ENCODE measurements around the gene PIP5K1C.

DNA sequence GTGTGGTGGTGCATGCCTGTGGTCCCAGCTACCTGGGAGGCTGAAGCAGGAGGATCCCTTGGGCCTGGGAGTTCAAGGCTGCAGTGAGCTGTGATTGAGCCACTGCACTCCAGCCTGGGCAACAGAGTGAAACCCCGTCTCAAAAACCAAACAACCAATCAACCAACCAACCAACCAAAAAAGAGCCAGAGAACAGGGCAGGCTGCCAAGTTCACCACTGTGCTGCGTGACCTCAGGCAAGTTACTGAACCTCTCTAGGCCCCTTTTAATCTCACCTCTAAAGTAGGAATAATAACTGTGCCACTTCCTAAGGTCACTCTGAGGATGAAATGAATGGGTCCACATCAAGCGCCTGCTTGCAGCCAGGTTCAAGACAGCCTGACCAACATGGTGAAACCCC, 24.9 kb upstream of the PIP5K1C start:
- no peak for TF ChIP-seq PRPF4 (IDR thresholded peaks at IDR 0.05; ENCODE audit: insufficient read depth, low read depth, low read length, poor library complexity, severe bottlenecking)
- no peak for TF ChIP-seq PHB2 (IDR thresholded peaks at IDR 0.05; ENCODE audit: low read depth)
- TF ChIP-seq ZNF699 (CRISPR knock-in tag; IDR thresholded peaks at IDR 0.05; ENCODE audit: insufficient replicate concordance) = no peak
- TF ChIP-seq TAF1 (IDR thresholded peaks at IDR 0.05; ENCODE audit: control insufficient read depth, extremely low read depth, insufficient read depth, low read length, severe bottlenecking) = no peak
- no peak for TF ChIP-seq CTCF (IDR thresholded peaks at IDR 0.05 in 2 of 3, conservative IDR thresholded peaks at IDR 0.05 in 1 of 3; ENCODE audit: insufficient read depth in 2 of 3, low read depth in 1 of 3, low read length in 3 of 3)
- TF ChIP-seq, protein P1, sequence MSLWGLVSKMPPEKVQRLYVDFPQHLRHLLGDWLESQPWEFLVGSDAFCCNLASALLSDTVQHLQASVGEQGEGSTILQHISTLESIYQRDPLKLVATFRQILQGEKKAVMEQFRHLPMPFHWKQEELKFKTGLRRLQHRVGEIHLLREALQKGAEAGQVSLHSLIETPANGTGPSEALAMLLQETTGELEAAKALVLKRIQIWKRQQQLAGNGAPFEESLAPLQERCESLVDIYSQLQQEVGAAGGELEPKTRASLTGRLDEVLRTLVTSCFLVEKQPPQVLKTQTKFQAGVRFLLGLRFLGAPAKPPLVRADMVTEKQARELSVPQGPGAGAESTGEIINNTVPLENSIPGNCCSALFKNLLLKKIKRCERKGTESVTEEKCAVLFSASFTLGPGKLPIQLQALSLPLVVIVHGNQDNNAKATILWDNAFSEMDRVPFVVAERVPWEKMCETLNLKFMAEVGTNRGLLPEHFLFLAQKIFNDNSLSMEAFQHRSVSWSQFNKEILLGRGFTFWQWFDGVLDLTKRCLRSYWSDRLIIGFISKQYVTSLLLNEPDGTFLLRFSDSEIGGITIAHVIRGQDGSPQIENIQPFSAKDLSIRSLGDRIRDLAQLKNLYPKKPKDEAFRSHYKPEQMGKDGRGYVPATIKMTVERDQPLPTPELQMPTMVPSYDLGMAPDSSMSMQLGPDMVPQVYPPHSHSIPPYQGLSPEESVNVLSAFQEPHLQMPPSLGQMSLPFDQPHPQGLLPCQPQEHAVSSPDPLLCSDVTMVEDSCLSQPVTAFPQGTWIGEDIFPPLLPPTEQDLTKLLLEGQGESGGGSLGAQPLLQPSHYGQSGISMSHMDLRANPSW (CRISPR knock-in tag; IDR thresholded peaks at IDR 0.05) = no peak
- TF ChIP-seq, protein P2, sequence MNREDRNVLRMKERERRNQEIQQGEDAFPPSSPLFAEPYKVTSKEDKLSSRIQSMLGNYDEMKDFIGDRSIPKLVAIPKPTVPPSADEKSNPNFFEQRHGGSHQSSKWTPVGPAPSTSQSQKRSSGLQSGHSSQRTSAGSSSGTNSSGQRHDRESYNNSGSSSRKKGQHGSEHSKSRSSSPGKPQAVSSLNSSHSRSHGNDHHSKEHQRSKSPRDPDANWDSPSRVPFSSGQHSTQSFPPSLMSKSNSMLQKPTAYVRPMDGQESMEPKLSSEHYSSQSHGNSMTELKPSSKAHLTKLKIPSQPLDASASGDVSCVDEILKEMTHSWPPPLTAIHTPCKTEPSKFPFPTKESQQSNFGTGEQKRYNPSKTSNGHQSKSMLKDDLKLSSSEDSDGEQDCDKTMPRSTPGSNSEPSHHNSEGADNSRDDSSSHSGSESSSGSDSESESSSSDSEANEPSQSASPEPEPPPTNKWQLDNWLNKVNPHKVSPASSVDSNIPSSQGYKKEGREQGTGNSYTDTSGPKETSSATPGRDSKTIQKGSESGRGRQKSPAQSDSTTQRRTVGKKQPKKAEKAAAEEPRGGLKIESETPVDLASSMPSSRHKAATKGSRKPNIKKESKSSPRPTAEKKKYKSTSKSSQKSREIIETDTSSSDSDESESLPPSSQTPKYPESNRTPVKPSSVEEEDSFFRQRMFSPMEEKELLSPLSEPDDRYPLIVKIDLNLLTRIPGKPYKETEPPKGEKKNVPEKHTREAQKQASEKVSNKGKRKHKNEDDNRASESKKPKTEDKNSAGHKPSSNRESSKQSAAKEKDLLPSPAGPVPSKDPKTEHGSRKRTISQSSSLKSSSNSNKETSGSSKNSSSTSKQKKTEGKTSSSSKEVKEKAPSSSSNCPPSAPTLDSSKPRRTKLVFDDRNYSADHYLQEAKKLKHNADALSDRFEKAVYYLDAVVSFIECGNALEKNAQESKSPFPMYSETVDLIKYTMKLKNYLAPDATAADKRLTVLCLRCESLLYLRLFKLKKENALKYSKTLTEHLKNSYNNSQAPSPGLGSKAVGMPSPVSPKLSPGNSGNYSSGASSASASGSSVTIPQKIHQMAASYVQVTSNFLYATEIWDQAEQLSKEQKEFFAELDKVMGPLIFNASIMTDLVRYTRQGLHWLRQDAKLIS (CRISPR knock-in tag; IDR thresholded peaks at IDR 0.05) = no peak
- no peak for TF ChIP-seq RB1 (IDR thresholded peaks at IDR 0.05; ENCODE audit: low read depth)
- TF ChIP-seq, protein P3, sequence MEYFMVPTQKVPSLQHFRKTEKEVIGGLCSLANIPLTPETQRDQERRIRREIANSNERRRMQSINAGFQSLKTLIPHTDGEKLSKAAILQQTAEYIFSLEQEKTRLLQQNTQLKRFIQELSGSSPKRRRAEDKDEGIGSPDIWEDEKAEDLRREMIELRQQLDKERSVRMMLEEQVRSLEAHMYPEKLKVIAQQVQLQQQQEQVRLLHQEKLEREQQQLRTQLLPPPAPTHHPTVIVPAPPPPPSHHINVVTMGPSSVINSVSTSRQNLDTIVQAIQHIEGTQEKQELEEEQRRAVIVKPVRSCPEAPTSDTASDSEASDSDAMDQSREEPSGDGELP (CRISPR knock-in tag; IDR thresholded peaks at IDR 0.05; ENCODE audit: borderline replicate concordance) = no peak
- no peak for TF ChIP-seq BRD9 (IDR thresholded peaks at IDR 0.05; ENCODE audit: low read depth, partially characterized antibody)
- no peak for TF ChIP-seq CREBBP (IDR thresholded peaks at IDR 0.05; ENCODE audit: low read depth, low read length)
- TF ChIP-seq MLX (CRISPR knock-in tag; conservative IDR thresholded peaks at IDR 0.05) = no peak
- no peak for TF ChIP-seq NKRF (IDR thresholded peaks at IDR 0.05; ENCODE audit: borderline replicate concordance)
- TF ChIP-seq POLR2AphosphoS2 (IDR thresholded peaks at IDR 0.05; ENCODE audit: low read length) = no peak
